ENCODE measurements around the gene PDE4A. TPM values are rescaled to one million over a fixed set of nuclear protein-coding genes. Genes with fewer than 3 reads are reported as not detected.
A peak's percentile ranks its signal among the peaks of the same experiment; 100 is the strongest.

Gene PDE4A
- total and polyA plus RNA-seq, 2 donors (not counting 3 experiments of a cell fraction or from before 2014, with no cell fraction given): 3.8 to 10.0 TPM

GRCh38 chr19:10502524-10503001 is 82.2 kb downstream of the PDE4A start:
- Histone ChIP-seq H3K9me1 (replicated peaks; ENCODE audit: control insufficient read depth, extremely low read depth, insufficient read depth, low read length) (no peaks in the 10 kb centered on the region), H2AFZ (ENCODE audit: low read depth, low read length) (peak overlapping the region; percentile 72), H3K9me3 (replicated peaks; ENCODE audit: control insufficient read depth, insufficient read depth, low read length) (no peaks in the 10 kb centered on the region), H3K9ac (replicated peaks; ENCODE audit: extremely low read depth, insufficient read depth, low read length) (peak overlapping the region; percentile 99), H3K27ac (ENCODE audit: insufficient read depth, low read depth, low read length) (peak overlapping the region; percentile 94), H3K4me2 (ENCODE audit: insufficient read depth, low read length) (peak overlapping the region; percentile 77), H3K4me1 (ENCODE audit: control insufficient read depth, extremely low read depth, insufficient read depth, low read length) (peaks cover 7% of the 10 kb centered on the region), H3K36me3 (ENCODE audit: control insufficient read depth in 2 of 2, extremely low read depth in 1 of 2, insufficient read depth in 2 of 2, low read length in 2 of 2) (peaks cover 5 to 8% of the 10 kb centered on the region in 2 experiments), H3K79me2 (ENCODE audit: control insufficient read depth, insufficient read depth, low read length) (peaks cover 39% of the 10 kb centered on the region), H4K20me1 (replicated peaks; ENCODE audit: control insufficient read depth, extremely low read depth, insufficient read depth, low read length) (no peaks in the 10 kb centered on the region), H3K4me3 (replicated peaks in 1 of 3; ENCODE audit: insufficient read depth in 1 of 3, low read depth in 1 of 3, low read length in 3 of 3) (peak overlapping the region; percentile 33 to 89 (median 75)), H3K27me3 (ENCODE audit: control insufficient read depth in 2 of 2, insufficient read depth in 2 of 2, low read length in 2 of 2) (no peaks in the 10 kb centered on the region)
- CTCF ChIA-PET: interaction anchor here (0.6 kb wide), 1 partner anchor 328 kb away, joined by 4 read pairs; no protein-coding TSS in a partner anchor
- TF ChIP-seq, protein P1, sequence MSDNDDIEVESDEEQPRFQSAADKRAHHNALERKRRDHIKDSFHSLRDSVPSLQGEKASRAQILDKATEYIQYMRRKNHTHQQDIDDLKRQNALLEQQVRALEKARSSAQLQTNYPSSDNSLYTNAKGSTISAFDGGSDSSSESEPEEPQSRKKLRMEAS (IDR thresholded peaks at IDR 0.05; ENCODE audit: insufficient read depth, insufficient read length): no peak
- no peak for TF ChIP-seq EZH2 (IDR thresholded peaks at IDR 0.05; ENCODE audit: borderline replicate concordance, low read depth, low read length, severe bottlenecking)
- no peak for TF ChIP-seq JUN (IDR thresholded peaks at IDR 0.05; ENCODE audit: borderline replicate concordance, insufficient read depth, insufficient read length, low read depth)
- peak; percentile 93 for TF ChIP-seq POLR2AphosphoS5 (IDR thresholded peaks at IDR 0.05; ENCODE audit: insufficient read depth, low read depth, low read length)
- peak; percentile 91 for TF ChIP-seq POLR2A (IDR thresholded peaks at IDR 0.05; ENCODE audit: low read depth, low read length)
- peak; percentile 65 for TF ChIP-seq MYC (IDR thresholded peaks at IDR 0.05; ENCODE audit: low read depth, low read length)
- TF ChIP-seq FOS (IDR thresholded peaks at IDR 0.05; ENCODE audit: borderline replicate concordance, insufficient read depth, low read length): peak; percentile 86
- POLR2A ChIA-PET: no interaction called here
- TSS peak; percentile 66 for BruUV-seq (replicated peaks)
- intact Hi-C loops (cut with micrococcal nuclease) (loop anchor here (1.0 to 10.0 kb wide), 3 partner anchors 64 to 592 kb away; partner anchors contain the start of genes ILF3 and KRI1), dilution Hi-C loops (cut with MboI; ENCODE audit: extremely low pct_ligation_motif_present, low sequenced_read_pairs) (no loop called here)
- peak; percentile 78 for FAIRE-seq
- peak; percentile 85 for DNase-seq (ENCODE audit: low read depth, low spot score)

Data from endothelial cell of umbilical vein (primary cell).